ENCODE measurements around the gene APOL3.

DNA sequence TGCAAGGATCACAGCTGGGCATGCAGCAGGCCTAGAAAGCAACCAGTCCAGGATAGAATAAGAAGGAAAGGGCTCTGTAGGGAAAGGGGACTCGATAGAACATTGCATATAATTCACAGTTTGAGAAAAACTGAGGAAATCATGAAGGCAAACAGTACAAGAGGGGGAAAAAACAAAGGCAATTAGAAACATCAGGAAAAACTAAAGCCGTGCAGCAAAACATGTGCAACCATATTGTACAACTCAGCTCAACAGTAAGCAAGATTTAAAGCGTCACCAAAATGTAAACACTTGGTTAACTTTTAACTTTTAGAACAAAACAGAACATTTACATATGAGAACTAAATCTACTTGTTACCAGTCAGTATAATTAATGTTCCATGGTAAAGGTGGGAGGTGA lies 8.5 kb downstream of the APOL3 start:
- TF ChIP-seq, protein P1, sequence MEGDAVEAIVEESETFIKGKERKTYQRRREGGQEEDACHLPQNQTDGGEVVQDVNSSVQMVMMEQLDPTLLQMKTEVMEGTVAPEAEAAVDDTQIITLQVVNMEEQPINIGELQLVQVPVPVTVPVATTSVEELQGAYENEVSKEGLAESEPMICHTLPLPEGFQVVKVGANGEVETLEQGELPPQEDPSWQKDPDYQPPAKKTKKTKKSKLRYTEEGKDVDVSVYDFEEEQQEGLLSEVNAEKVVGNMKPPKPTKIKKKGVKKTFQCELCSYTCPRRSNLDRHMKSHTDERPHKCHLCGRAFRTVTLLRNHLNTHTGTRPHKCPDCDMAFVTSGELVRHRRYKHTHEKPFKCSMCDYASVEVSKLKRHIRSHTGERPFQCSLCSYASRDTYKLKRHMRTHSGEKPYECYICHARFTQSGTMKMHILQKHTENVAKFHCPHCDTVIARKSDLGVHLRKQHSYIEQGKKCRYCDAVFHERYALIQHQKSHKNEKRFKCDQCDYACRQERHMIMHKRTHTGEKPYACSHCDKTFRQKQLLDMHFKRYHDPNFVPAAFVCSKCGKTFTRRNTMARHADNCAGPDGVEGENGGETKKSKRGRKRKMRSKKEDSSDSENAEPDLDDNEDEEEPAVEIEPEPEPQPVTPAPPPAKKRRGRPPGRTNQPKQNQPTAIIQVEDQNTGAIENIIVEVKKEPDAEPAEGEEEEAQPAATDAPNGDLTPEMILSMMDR (CRISPR knock-in tag; IDR thresholded peaks at IDR 0.05): no peak
- no peak for TF ChIP-seq MXD4 (CRISPR knock-in tag; IDR thresholded peaks at IDR 0.05)
- no peak for TF ChIP-seq MAZ (IDR thresholded peaks at IDR 0.05; ENCODE audit: borderline replicate concordance, low read depth, low read length)
- TF ChIP-seq MAZ (CRISPR knock-in tag; IDR thresholded peaks at IDR 0.05; ENCODE audit: low read depth): no peak
- no peak for TF ChIP-seq NR2C2 (CRISPR knock-in tag; IDR thresholded peaks at IDR 0.05; ENCODE audit: borderline replicate concordance)
- TF ChIP-seq, protein P2, sequence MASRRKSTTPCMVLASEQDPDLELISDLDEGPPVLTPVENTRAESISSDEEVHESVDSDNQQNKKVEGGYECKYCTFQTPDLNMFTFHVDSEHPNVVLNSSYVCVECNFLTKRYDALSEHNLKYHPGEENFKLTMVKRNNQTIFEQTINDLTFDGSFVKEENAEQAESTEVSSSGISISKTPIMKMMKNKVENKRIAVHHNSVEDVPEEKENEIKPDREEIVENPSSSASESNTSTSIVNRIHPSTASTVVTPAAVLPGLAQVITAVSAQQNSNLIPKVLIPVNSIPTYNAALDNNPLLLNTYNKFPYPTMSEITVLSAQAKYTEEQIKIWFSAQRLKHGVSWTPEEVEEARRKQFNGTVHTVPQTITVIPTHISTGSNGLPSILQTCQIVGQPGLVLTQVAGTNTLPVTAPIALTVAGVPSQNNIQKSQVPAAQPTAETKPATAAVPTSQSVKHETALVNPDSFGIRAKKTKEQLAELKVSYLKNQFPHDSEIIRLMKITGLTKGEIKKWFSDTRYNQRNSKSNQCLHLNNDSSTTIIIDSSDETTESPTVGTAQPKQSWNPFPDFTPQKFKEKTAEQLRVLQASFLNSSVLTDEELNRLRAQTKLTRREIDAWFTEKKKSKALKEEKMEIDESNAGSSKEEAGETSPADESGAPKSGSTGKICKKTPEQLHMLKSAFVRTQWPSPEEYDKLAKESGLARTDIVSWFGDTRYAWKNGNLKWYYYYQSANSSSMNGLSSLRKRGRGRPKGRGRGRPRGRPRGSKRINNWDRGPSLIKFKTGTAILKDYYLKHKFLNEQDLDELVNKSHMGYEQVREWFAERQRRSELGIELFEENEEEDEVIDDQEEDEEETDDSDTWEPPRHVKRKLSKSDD (CRISPR knock-in tag; IDR thresholded peaks at IDR 0.05; ENCODE audit: low read depth): no peak
- TF ChIP-seq, protein P3, sequence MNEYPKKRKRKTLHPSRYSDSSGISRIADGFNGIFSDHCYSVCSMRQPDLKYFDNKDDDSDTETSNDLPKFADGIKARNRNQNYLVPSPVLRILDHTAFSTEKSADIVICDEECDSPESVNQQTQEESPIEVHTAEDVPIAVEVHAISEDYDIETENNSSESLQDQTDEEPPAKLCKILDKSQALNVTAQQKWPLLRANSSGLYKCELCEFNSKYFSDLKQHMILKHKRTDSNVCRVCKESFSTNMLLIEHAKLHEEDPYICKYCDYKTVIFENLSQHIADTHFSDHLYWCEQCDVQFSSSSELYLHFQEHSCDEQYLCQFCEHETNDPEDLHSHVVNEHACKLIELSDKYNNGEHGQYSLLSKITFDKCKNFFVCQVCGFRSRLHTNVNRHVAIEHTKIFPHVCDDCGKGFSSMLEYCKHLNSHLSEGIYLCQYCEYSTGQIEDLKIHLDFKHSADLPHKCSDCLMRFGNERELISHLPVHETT (CRISPR knock-in tag; conservative IDR thresholded peaks at IDR 0.05): no peak
- TF ChIP-seq, protein P4, sequence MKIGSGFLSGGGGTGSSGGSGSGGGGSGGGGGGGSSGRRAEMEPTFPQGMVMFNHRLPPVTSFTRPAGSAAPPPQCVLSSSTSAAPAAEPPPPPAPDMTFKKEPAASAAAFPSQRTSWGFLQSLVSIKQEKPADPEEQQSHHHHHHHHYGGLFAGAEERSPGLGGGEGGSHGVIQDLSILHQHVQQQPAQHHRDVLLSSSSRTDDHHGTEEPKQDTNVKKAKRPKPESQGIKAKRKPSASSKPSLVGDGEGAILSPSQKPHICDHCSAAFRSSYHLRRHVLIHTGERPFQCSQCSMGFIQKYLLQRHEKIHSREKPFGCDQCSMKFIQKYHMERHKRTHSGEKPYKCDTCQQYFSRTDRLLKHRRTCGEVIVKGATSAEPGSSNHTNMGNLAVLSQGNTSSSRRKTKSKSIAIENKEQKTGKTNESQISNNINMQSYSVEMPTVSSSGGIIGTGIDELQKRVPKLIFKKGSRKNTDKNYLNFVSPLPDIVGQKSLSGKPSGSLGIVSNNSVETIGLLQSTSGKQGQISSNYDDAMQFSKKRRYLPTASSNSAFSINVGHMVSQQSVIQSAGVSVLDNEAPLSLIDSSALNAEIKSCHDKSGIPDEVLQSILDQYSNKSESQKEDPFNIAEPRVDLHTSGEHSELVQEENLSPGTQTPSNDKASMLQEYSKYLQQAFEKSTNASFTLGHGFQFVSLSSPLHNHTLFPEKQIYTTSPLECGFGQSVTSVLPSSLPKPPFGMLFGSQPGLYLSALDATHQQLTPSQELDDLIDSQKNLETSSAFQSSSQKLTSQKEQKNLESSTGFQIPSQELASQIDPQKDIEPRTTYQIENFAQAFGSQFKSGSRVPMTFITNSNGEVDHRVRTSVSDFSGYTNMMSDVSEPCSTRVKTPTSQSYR (CRISPR knock-in tag; IDR thresholded peaks at IDR 0.05; ENCODE audit: borderline replicate concordance): no peak
- TF ChIP-seq ZNF550 (CRISPR knock-in tag; IDR thresholded peaks at IDR 0.05; ENCODE audit: borderline replicate concordance): no peak
- no peak for TF ChIP-seq HNRNPUL1 (IDR thresholded peaks at IDR 0.05; ENCODE audit: low read depth, low read length)
- no peak for TF ChIP-seq CBX2 (IDR thresholded peaks at IDR 0.05; ENCODE audit: low read depth, low read length)
- TF ChIP-seq CBX2 (CRISPR knock-in tag; IDR thresholded peaks at IDR 0.05; ENCODE audit: low read depth): no peak
- TF ChIP-seq, protein P5, sequence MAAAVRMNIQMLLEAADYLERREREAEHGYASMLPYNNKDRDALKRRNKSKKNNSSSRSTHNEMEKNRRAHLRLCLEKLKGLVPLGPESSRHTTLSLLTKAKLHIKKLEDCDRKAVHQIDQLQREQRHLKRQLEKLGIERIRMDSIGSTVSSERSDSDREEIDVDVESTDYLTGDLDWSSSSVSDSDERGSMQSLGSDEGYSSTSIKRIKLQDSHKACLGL (CRISPR knock-in tag; IDR thresholded peaks at IDR 0.05): no peak
- no peak for TF ChIP-seq TAF1 (CRISPR knock-in tag; IDR thresholded peaks at IDR 0.05)

Data from HepG2 (cell line).